ENCODE measurements around the gene RASSF3. TPM values are rescaled to one million over a fixed set of nuclear protein-coding genes. Genes with fewer than 3 reads are reported as not detected.
A peak's percentile ranks its signal among the peaks of the same experiment; 100 is the strongest.
"Not testable (repeated sequence)": the region's sequence is repeated elsewhere in the genome, so short reads cannot be mapped to it uniquely, and the experiment has no call there.

The RASSF3 gene
- total RNA-seq, 3 donors from 2014 or later: 88.0 to 331 (median 90.2) TPM

DNA sequence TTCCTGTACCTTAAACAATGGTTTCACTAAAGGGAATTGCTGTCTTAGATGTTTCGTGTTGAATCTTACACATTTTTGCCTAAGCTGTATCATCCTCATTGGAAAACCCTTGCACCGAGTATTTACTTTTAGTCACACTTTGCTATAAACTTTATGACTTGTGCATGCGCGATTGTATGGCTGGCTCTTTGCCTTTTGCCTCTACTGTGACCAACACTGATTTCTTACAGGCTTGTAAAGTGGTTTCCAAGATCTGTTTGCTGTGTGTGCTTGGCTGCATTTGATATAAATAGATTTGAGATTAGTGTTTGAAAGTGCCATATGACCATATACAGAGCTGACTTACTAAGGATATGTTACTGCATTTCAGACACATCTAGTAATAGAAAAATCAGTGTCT, 40.5 kb downstream of the RASSF3 start:
- TF ChIP-seq CTCF (IDR thresholded peaks at IDR 0.05): no peak
- intact Hi-C loops (cut with DNase I, micrococcal nuclease): no loop called here
- ATAC-seq (peak; percentile 96), DNase-seq (peak in 1 of 3 donors; percentile 82)
- Histone ChIP-seq H3K9me3 (no peaks in the 10 kb centered on the region), H3K36me3 (ENCODE audit: low read depth) (no peaks in the 10 kb centered on the region), H3K4me1 (ENCODE audit: low read depth) (peaks cover 21% of the 10 kb centered on the region), H3K4me3 (no peak overlapping the region)

GRCh38 chr12:64652346-64652745, 42.1 kb downstream of the RASSF3 start:
- intact Hi-C loops (cut with DNase I, micrococcal nuclease): no loop called here
- TF ChIP-seq CTCF (IDR thresholded peaks at IDR 0.05): no peak
- peak; percentile 13 for ATAC-seq
- H3K4me3 ChIP-seq: no peak overlapping the region
- peaks cover 21% of the 10 kb centered on the region for H3K4me1 ChIP-seq (ENCODE audit: low read depth)
- DNase-seq: no peak
- H3K9me3 ChIP-seq: no peaks in the 10 kb centered on the region
- no peaks in the 10 kb centered on the region for H3K36me3 ChIP-seq (ENCODE audit: low read depth)

DNA sequence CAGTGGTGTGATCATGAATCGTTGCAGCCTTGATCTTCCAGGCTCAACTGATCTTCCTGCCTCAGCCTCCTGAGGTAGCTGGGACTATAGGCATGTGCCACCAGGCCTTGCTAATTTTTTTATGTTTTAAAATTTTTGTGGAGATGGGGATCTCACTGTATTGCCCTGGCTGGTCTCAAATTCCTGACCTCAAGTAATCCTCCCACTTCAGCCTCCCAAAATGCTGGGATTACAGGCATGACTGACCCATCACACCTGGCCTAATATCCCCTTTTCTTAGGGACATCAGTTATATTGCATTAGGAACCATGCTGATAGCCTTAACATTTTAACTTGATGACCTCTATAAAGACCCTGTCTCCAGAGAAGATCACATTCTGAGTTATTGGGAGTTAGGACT, 42.8 kb downstream of the RASSF3 start:
- Histone ChIP-seq H3K36me3 (ENCODE audit: low read depth) (no peaks in the 10 kb centered on the region), H3K9me3 (no peaks in the 10 kb centered on the region), H3K4me3 (no peak overlapping the region), H3K4me1 (ENCODE audit: low read depth) (peaks cover 21% of the 10 kb centered on the region)
- TF ChIP-seq CTCF (IDR thresholded peaks at IDR 0.05): no peak
- DNase-seq (no peak), ATAC-seq (no peak)
- intact Hi-C loops (cut with DNase I, micrococcal nuclease): no loop called here

DNA sequence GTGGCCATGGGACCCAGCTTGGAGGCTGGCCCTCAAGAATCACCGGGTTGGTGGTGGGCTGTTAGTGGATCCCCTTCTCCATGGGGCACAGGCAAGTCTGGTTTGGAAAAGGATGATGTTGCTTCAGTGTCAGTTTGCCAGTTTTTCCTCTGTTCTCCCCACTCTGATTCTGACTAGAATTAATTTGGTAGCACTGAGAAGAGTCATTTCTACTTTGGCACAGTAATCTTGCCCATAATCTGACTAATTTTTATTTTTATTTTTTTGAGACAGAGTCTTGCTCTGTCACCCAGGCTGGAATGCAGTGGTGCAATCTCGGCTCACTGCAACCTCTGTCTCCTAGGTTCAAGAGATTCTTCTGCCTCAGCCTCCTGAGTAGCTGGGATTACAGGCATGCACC, 43.6 kb downstream of the RASSF3 start:
- H3K9me3 ChIP-seq; H3K4me3 ChIP-seq; ATAC-seq; intact Hi-C loops (cut with DNase I, micrococcal nuclease); H3K36me3 ChIP-seq (ENCODE audit: low read depth); DNase-seq: not testable (repeated sequence)
- peaks cover 22% of the 10 kb centered on the region for H3K4me1 ChIP-seq (ENCODE audit: low read depth)

- DNase-seq (no peak), ATAC-seq (no peak)
- Histone ChIP-seq H3K36me3 (ENCODE audit: low read depth) (no peaks in the 10 kb centered on the region), H3K4me1 (ENCODE audit: low read depth) (peaks cover 26% of the 10 kb centered on the region), H3K9me3 (no peaks in the 10 kb centered on the region), H3K4me3 (no peak overlapping the region)
- intact Hi-C loops (cut with DNase I, micrococcal nuclease): no loop called here
- no peak for TF ChIP-seq CTCF (IDR thresholded peaks at IDR 0.05)
These were observed 44.8 kb downstream of the RASSF3 start for GRCh38 chr12:64655141-64655540.

- DNase-seq: no peak
- intact Hi-C loops (cut with DNase I, micrococcal nuclease): no loop called here
- Histone ChIP-seq H3K36me3 (ENCODE audit: low read depth) (no peaks in the 10 kb centered on the region), H3K4me3 (no peak overlapping the region), H3K9me3 (no peaks in the 10 kb centered on the region), H3K4me1 (ENCODE audit: low read depth) (peaks cover 18% of the 10 kb centered on the region)
- no peak for TF ChIP-seq CTCF (IDR thresholded peaks at IDR 0.05)
- peak; percentile 77 for ATAC-seq
These were observed 46.1 kb downstream of the RASSF3 start for GRCh38 chr12:64656429-64656828.
